Erythroblast (primary cell): ENCODE results near the gene ITPR1.

ENCODE experiments used
- GATA1 ChIP-seq: IDR thresholded peaks from 2 replicates; pipeline ENCODE4 v1.6.1; 2011; ENCODE audit warnings: low read depth, mild to moderate bottlenecking, control low read depth, low read length, moderate library complexity
- POLR2A ChIP-seq: IDR thresholded peaks from 2 replicates; pipeline ENCODE4 v1.6.1; 2011; ENCODE audit warnings: mild to moderate bottlenecking, low read length

DNA sequence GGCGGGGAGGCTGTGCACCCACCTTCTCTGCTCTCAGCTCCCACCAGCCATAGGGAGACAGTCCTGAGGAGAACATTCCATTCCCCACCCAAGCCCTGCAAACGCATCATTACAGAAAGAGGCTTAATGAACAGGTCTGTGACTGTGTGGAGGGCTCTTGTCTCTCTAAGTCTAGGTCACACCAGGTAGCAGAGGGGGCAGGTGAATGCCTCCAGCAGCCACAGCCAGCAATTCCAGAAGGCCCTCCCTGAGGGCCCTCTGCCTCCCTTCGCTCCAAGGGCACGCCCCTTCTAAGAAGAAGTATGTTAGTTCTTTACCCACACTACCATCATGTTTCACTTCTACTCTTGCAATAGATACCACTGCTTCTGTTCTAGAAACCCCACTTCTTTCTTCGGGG lies 268.6 kb downstream of the ITPR1 start:
- TF ChIP-seq POLR2A (no peak), GATA1 (no peak)
